GM21526 (cell line): ENCODE results near the gene IGFBP4.

Source experiments
- ATAC-seq: cut with Tn5 transposase; IDR thresholded peaks from one replicate; pipeline ENCODE4 v1.9.1; 2021; ENCODE audit warnings: moderate library complexity; ENCODE audit not compliant: unreplicated experiment, low FRiP score

The IGFBP4 gene

GRCh38 chr17:40469805-40470675 is 26.8 kb downstream of the IGFBP4 start:
- no peak for ATAC-seq

GRCh38 chr17:40470932-40471828 is 27.9 kb downstream of the IGFBP4 start:
- no peak for ATAC-seq

GRCh38 chr17:40471846-40472732 is 28.8 kb downstream of the IGFBP4 start:
- ATAC-seq: no peak

GRCh38 chr17:40472733-40473452 is 29.6 kb downstream of the IGFBP4 start:
- ATAC-seq: no peak

GRCh38 chr17:40473573-40474365 is 30.5 kb downstream of the IGFBP4 start:
- ATAC-seq: no peak

GRCh38 chr17:40474419-40475002 is 31.3 kb downstream of the IGFBP4 start:
- ATAC-seq: no peak

- ATAC-seq: no peak
These were observed 32.1 kb downstream of the IGFBP4 start for GRCh38 chr17:40475234-40475908.

GRCh38 chr17:40477796-40478195 is 34.5 kb downstream of the IGFBP4 start:
- no peak for ATAC-seq

GRCh38 chr17:40478486-40478885 is 35.2 kb downstream of the IGFBP4 start:
- ATAC-seq: no peak

- ATAC-seq: no peak
These were observed 36.7 kb downstream of the IGFBP4 start for GRCh38 chr17:40479754-40480480.

GRCh38 chr17:40480501-40481003 is 37.3 kb downstream of the IGFBP4 start:
- no peak for ATAC-seq

- ATAC-seq: no peak
These were observed 37.9 kb downstream of the IGFBP4 start for GRCh38 chr17:40481106-40481505.

GRCh38 chr17:40482722-40483121 is 39.5 kb downstream of the IGFBP4 start:
- ATAC-seq: no peak

GRCh38 chr17:40483679-40484078 is 40.4 kb downstream of the IGFBP4 start:
- no peak for ATAC-seq

GRCh38 chr17:40484285-40484972 is 41.2 kb downstream of the IGFBP4 start:
- no peak for ATAC-seq

- no peak for ATAC-seq
These were observed 41.8 kb downstream of the IGFBP4 start for GRCh38 chr17:40484973-40485530.
